ENCODE results near the gene EDRF1.

- TF ChIP-seq TAF1 (IDR thresholded peaks at IDR 0.05; ENCODE audit: low read depth, low read length) (no peak), CHD2 (IDR thresholded peaks at IDR 0.05; ENCODE audit: low read length) (no peak), RAD21 (IDR thresholded peaks at IDR 0.05 in 1 of 2, conservative IDR thresholded peaks at IDR 0.05 in 1 of 2; ENCODE audit: low read depth in 2 of 2, low read length in 2 of 2) (no peak), CTCF (IDR thresholded peaks at IDR 0.05; ENCODE audit: control extremely low read depth in 1 of 3, insufficient read depth in 1 of 3, low read depth in 1 of 3, low read length in 3 of 3) (no peak), POLR2AphosphoS5 (IDR thresholded peaks at IDR 0.05; ENCODE audit: low read depth, low read length) (no peak), CREB1 (IDR thresholded peaks at IDR 0.05) (no peak), TCF12 (IDR thresholded peaks at IDR 0.05; ENCODE audit: low read depth, low read length) (no peak), EP300 (IDR thresholded peaks at IDR 0.05; ENCODE audit: borderline replicate concordance in 1 of 2, low read depth in 2 of 2, low read length in 2 of 2) (no peak), HDAC6 (IDR thresholded peaks at IDR 0.05; ENCODE audit: low read depth, low read length) (no peak), EZH2 (IDR thresholded peaks at IDR 0.05; ENCODE audit: low read depth, low read length, severe bottlenecking) (no peak), JUND (IDR thresholded peaks at IDR 0.05; ENCODE audit: low read length) (no peak)
Measured at GRCh38 chr10:125699562-125700143, 19.9 kb upstream of the EDRF1 start.
